Astrocyte (in vitro differentiated cells and primary cell): ENCODE results near the gene FGD2. TPM values are rescaled to one million over a fixed set of nuclear protein-coding genes. Genes with fewer than 3 reads are reported as not detected.

Source experiments
- DNase-seq: peaks from one replicate; pipeline ENCODE4 v3.0.0-alpha.2; 2010; ENCODE audit warnings: low read depth
- FAIRE-seq: peaks from 2 replicates; lab custom pipeline; 2011; peaks lifted over from hg19 to GRCh38; lab: Jason Lieb, UNC
- H2AFZ ChIP-seq: 2 replicates; pipeline ENCODE4 v1.6.0; 2012; ENCODE audit warnings: low read depth, low read length, inconsistent platforms
- H3K27ac ChIP-seq: 2 replicates; pipeline ENCODE4 v1.5.1; 2011; ENCODE audit warnings: low read depth, low read length, inconsistent platforms
- H3K27me3 ChIP-seq: 2 replicates; pipeline ENCODE4 v1.6.0; 2011; ENCODE audit warnings: low read length, inconsistent platforms; ENCODE audit not compliant: insufficient read depth
- H3K36me3 ChIP-seq: 2 replicates; pipeline ENCODE4 v1.5.1; 2011; ENCODE audit warnings: low read length, inconsistent platforms; ENCODE audit not compliant: insufficient read depth
- H3K4me1 ChIP-seq: 2 replicates; pipeline ENCODE4 v1.5.1; 2011; ENCODE audit warnings: low read length, inconsistent platforms; ENCODE audit not compliant: insufficient read depth
- H3K4me2 ChIP-seq: 2 replicates; pipeline ENCODE4 v1.6.0; 2012; ENCODE audit warnings: low read length, inconsistent platforms
- H3K4me3 ChIP-seq: 2 replicates; pipeline ENCODE4 v1.5.1; 2011; ENCODE audit warnings: low read depth, mild to moderate bottlenecking, low read length, inconsistent platforms; ENCODE audit not compliant: insufficient read depth
- H3K79me2 ChIP-seq: 2 replicates; pipeline ENCODE4 v1.6.0; 2012; ENCODE audit warnings: mild to moderate bottlenecking, low read length, inconsistent platforms; ENCODE audit not compliant: insufficient read depth
- H3K9ac ChIP-seq: 2 replicates; pipeline ENCODE4 v1.6.0; 2012; ENCODE audit warnings: mild to moderate bottlenecking, low read length, inconsistent platforms
- H3K9me3 ChIP-seq: 2 replicates; pipeline ENCODE4 v1.5.1; 2012; ENCODE audit warnings: low read depth, mild to moderate bottlenecking, low read length, inconsistent platforms; ENCODE audit not compliant: insufficient read depth
- H4K20me1 ChIP-seq: 2 replicates; pipeline ENCODE4 v1.6.0; 2012; ENCODE audit warnings: low read length, inconsistent platforms; ENCODE audit not compliant: insufficient read depth
- H3K27ac Mint-ChIP-seq: one replicate; pipeline ENCODE4 v1.8.0; 2021; ENCODE audit warnings: mild to moderate bottlenecking, mixed read lengths; ENCODE audit not compliant: unreplicated experiment
- H3K27me3 Mint-ChIP-seq: one replicate; pipeline ENCODE4 v1.8.0; 2021; ENCODE audit warnings: low read depth, mixed read lengths; ENCODE audit not compliant: unreplicated experiment
- H3K36me3 Mint-ChIP-seq: one replicate; pipeline ENCODE4 v1.8.0; 2021; ENCODE audit warnings: low read depth, mixed read lengths; ENCODE audit not compliant: unreplicated experiment
- H3K4me1 Mint-ChIP-seq: one replicate; pipeline ENCODE4 v1.8.0; 2021; ENCODE audit warnings: low read depth, mixed read lengths; ENCODE audit not compliant: unreplicated experiment
- H3K4me3 Mint-ChIP-seq: one replicate; pipeline ENCODE4 v1.8.0; 2021; ENCODE audit warnings: mild to moderate bottlenecking, moderate library complexity, mixed read lengths; ENCODE audit not compliant: unreplicated experiment
- H3K9me3 Mint-ChIP-seq: one replicate; pipeline ENCODE4 v1.8.0; 2021; ENCODE audit warnings: mild to moderate bottlenecking, mixed read lengths; ENCODE audit not compliant: unreplicated experiment
- CTCF ChIP-seq: IDR thresholded peaks from 2 replicates; pipeline ENCODE4 v1.5.1; 2011; ENCODE audit warnings: low read depth, mild to moderate bottlenecking, inconsistent platforms, low read length, moderate library complexity; ENCODE audit not compliant: insufficient read depth
- EZH2 ChIP-seq: IDR thresholded peaks from 2 replicates; pipeline ENCODE4 v1.6.1; 2012; ENCODE audit warnings: mild to moderate bottlenecking, low read length, inconsistent platforms; ENCODE audit not compliant: insufficient read depth
- total RNA-seq: library from RNA; stranded (reverse); gene quantifications from 2 replicates; pipeline ENCODE4 v1.2.1, GENCODE V29; 2021

Gene FGD2
- total RNA-seq, 1 donor from 2014 or later: not detected

GRCh38 chr6:36968266-36968977, 37.0 kb upstream of the FGD2 start:
- Histone ChIP-seq H4K20me1 (peaks cover 38% of the 10 kb centered on the region), H3K9ac (no peak overlapping the region), H3K27ac (no peak overlapping the region), H3K4me1 (no peaks in the 10 kb centered on the region), H3K4me3 (no peak overlapping the region), H3K79me2 (no peaks in the 10 kb centered on the region), H3K27me3 (no peaks in the 10 kb centered on the region), H3K4me2 (no peak overlapping the region), H3K9me3 (no peaks in the 10 kb centered on the region), H2AFZ (no peak overlapping the region), H3K36me3 (peaks cover 51% of the 10 kb centered on the region)
- DNase-seq (no peak), FAIRE-seq (no peak)
- Mint-ChIP-seq H3K27ac (no peak overlapping the region), H3K36me3 (peaks cover 22% of the 10 kb centered on the region), H3K4me3 (no peak overlapping the region), H3K9me3 (no peaks in the 10 kb centered on the region), H3K27me3 (no peaks in the 10 kb centered on the region), H3K4me1 (peaks cover 6% of the 10 kb centered on the region)
- TF ChIP-seq CTCF (no peak), EZH2 (no peak)

- no peaks in the 10 kb centered on the region for H3K9me3 Mint-ChIP-seq
- H3K27ac ChIP-seq: no peak overlapping the region
- DNase-seq (no peak), FAIRE-seq (no peak)
- no peak overlapping the region for H3K4me3 ChIP-seq
- H3K9ac ChIP-seq: no peak overlapping the region
- no peaks in the 10 kb centered on the region for H3K79me2 ChIP-seq
- H3K36me3 ChIP-seq: peaks cover 59% of the 10 kb centered on the region
- H3K27me3 Mint-ChIP-seq: no peaks in the 10 kb centered on the region
- TF ChIP-seq CTCF (no peak), EZH2 (no peak)
- H3K4me1 Mint-ChIP-seq: peaks cover 6% of the 10 kb centered on the region
- H3K9me3 ChIP-seq: no peaks in the 10 kb centered on the region
- peaks cover 43% of the 10 kb centered on the region for H4K20me1 ChIP-seq
- no peaks in the 10 kb centered on the region for H3K27me3 ChIP-seq
- no peaks in the 10 kb centered on the region for H3K4me1 ChIP-seq
- H3K27ac Mint-ChIP-seq: no peak overlapping the region
- no peak overlapping the region for H3K4me3 Mint-ChIP-seq
- no peak overlapping the region for H3K4me2 ChIP-seq
- H2AFZ ChIP-seq: no peak overlapping the region
- peaks cover 22% of the 10 kb centered on the region for H3K36me3 Mint-ChIP-seq
Measured at GRCh38 chr6:36969240-36969691, 36.2 kb upstream of the FGD2 start.
